HUES48 (cell line): ENCODE measurements around the gene PPP1R12C.

Experiments used
- H3K27ac ChIP-seq: one replicate; pipeline ENCODE4 v1.7.0; 2013; ENCODE audit warnings: low read depth, low read length, inconsistent platforms
- H3K27me3 ChIP-seq: 2 replicates; pipeline ENCODE4 v1.6.1; 2013; ENCODE audit warnings: mild to moderate bottlenecking, low read length; ENCODE audit not compliant: control insufficient read depth, insufficient read depth
- H3K36me3 ChIP-seq: 2 replicates; pipeline ENCODE4 v1.6.1; 2013; ENCODE audit warnings: low read length; ENCODE audit not compliant: control insufficient read depth, insufficient read depth
- H3K4me1 ChIP-seq: 2 replicates; pipeline ENCODE4 v1.6.1; 2013; ENCODE audit warnings: mild to moderate bottlenecking, low read length; ENCODE audit not compliant: control insufficient read depth, insufficient read depth
- H3K4me3 ChIP-seq: 2 replicates; pipeline ENCODE4 v1.5.1; 2013; ENCODE audit warnings: mild to moderate bottlenecking, low read depth, low read length
- H3K9ac ChIP-seq: 2 replicates; pipeline ENCODE4 v1.6.1; 2013; ENCODE audit warnings: mild to moderate bottlenecking, low read depth, low read length, moderate library complexity
- H3K9me3 ChIP-seq: 2 replicates; pipeline ENCODE4 v1.6.1; 2013; ENCODE audit warnings: low read length; ENCODE audit not compliant: control insufficient read depth, insufficient read depth

Gene PPP1R12C

DNA sequence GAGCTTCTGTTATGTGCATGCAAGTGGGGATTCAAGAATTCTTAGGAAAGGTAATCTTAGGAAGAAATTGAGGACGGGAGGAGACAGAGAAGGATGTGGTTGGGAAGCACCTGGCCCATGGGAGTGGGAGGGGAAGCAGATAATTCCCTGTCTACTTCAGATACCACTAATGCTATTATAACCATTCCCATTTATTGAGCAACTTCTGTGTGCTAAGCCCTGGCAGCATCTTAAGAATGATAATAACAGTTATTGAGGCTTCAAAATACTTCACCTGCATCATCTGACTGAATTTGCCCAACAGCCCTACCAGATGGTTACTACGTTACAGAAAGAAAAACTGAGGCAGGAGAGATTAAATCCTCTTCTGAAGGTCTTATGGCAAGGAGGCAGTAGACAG is 40.3 kb downstream of the PPP1R12C start:
- no peak overlapping the region for H3K27ac ChIP-seq
- no peaks in the 10 kb centered on the region for H3K9me3 ChIP-seq

DNA sequence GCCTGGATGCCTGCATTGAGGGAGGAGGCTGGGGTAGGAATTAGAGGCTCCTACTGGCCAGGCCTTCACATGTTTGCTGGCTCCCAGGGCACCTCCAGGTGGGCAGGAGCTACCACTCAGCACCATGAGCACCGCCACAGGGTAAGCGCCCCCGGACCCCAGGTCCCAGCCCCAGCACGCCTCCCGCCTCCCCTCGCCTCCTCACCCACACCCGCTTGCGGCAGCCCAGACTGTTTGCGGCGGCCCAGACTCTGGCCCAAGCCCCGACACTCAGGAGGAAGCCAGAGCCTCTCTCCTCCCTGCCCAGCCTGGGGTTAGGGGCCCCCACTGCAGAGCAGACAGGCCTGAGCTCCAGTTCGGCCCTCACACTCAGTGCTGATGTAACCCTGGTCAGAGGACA is 41.1 kb downstream of the PPP1R12C start:
- Histone ChIP-seq H3K9ac (no peak overlapping the region), H3K9me3 (no peaks in the 10 kb centered on the region), H3K27me3 (peaks cover 38% of the 10 kb centered on the region), H3K27ac (no peak overlapping the region), H3K4me1 (peaks cover 10% of the 10 kb centered on the region; the same call in 1 of the 2 replicates), H3K4me3 (peak overlapping the region; percentile 47; the same call in 1 of the 2 replicates), H3K36me3 (no peaks in the 10 kb centered on the region)

More for the DNA sequence above, 40.3 kb downstream of the PPP1R12C start:
- H3K4me3 ChIP-seq, result no peak overlapping the region
- H3K9ac ChIP-seq, result no peak overlapping the region
- H3K4me1 ChIP-seq, result peaks cover 10% of the 10 kb centered on the region; the same call in 1 of the 2 replicates
- H3K27me3 ChIP-seq, result peaks cover 35% of the 10 kb centered on the region
- H3K36me3 ChIP-seq, result no peaks in the 10 kb centered on the region

DNA sequence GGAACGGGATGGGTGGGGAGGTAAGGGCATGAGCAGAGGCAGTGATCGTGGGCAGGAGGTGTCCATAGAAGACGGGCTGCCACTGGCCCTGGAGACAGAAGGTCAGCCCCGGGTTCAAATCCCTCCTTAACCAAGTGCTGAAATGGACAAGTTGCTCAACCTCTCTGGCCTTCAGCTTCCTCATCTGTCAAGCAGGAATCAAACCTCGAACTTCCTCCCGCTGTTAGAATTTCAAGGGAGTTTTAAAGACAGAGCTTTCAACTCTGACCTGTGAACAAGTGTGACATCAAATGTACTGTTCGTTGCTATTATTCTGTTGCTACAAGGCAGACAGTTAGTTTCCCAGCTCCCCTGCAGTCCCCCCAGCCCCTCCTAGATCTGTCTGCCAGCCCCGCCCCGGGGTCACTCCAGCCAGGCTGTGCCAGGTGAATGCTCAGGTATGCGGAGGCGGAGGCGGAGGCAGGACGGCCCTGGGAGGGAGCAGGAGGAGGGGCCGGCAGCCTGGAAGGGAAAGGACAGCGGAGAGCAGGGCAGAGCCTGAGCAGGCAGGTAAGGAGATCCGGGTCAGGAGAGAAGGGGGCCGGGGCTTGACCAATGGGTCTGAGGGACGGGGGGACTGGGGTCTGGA is 42.0 kb downstream of the PPP1R12C start, which contains the start of gene EPS8L1:
Gene EPS8L1, plus strand, starts transcription at position 499 of the 628 bp plus-strand sequence. CDS start 576 bp downstream, outside the sequence.
- no peak within 1 kb of the TSS for H3K9ac ChIP-seq

DNA sequence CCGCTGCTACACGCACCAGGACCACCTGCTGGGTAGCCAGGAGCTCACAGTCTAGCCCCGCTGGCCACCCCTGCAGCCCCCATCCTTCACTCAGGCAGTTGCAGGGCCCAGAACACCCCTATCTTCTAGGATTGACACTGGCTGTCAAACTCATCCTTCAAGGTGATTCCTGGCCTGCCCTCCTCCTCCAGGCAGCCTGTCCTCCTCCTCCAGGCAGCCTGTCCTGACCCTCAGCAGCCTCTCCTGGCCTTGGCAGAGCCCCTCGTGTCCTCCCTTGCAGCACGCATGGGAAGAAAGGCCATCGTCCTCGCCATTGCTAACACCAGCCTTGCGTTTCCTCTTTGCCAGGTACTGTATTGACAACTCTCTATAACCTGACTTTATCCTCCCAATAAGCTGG is 45.5 kb downstream of the PPP1R12C start:
- H3K27me3 ChIP-seq, result peaks cover 60% of the 10 kb centered on the region
- no peaks in the 10 kb centered on the region for H3K36me3 ChIP-seq
- H3K9ac ChIP-seq, result no peak overlapping the region
- no peak overlapping the region for H3K4me3 ChIP-seq
- peaks cover 8% of the 10 kb centered on the region; the same call in 1 of the 2 replicates for H3K4me1 ChIP-seq
- no peaks in the 10 kb centered on the region for H3K9me3 ChIP-seq
- H3K27ac ChIP-seq, result no peak overlapping the region

More for the DNA sequence above, 42.0 kb downstream of the PPP1R12C start, which contains the start of gene EPS8L1:
- Histone ChIP-seq H3K27ac (no peak within 1 kb of the TSS), H3K36me3 (no peaks in the 10 kb centered on the region), H3K4me1 (peaks cover 5% of the 10 kb centered on the region; the same call in 1 of the 2 replicates), H3K4me3 (peak within 1 kb of the TSS; percentile 47), H3K27me3 (peaks cover 45% of the 10 kb centered on the region), H3K9me3 (no peaks in the 10 kb centered on the region)

DNA sequence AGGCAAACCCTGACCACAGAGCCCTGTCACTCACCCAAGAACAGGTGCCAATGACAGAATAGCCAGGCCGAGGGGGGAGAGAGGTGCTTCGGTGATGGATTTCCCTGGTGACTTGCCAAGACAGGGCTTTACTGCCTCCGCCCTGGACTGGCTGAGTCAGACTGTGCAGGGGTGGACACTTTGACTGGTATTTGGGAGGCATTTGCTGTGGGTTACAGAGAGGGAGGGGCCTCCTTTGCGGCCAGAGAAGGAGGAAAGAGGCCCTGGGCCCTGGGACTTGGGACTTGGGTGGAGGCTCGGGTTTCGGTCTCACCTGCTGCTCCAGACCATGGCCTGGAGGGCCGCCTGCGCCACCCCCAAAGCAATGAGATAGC is 46.3 kb downstream of the PPP1R12C start:
- Histone ChIP-seq H3K36me3 (no peaks in the 10 kb centered on the region), H3K4me3 (no peak overlapping the region), H3K9me3 (no peaks in the 10 kb centered on the region), H3K27me3 (peaks cover 63% of the 10 kb centered on the region), H3K4me1 (peaks cover 6% of the 10 kb centered on the region; the same call in 1 of the 2 replicates), H3K9ac (no peak overlapping the region), H3K27ac (no peak overlapping the region)

DNA sequence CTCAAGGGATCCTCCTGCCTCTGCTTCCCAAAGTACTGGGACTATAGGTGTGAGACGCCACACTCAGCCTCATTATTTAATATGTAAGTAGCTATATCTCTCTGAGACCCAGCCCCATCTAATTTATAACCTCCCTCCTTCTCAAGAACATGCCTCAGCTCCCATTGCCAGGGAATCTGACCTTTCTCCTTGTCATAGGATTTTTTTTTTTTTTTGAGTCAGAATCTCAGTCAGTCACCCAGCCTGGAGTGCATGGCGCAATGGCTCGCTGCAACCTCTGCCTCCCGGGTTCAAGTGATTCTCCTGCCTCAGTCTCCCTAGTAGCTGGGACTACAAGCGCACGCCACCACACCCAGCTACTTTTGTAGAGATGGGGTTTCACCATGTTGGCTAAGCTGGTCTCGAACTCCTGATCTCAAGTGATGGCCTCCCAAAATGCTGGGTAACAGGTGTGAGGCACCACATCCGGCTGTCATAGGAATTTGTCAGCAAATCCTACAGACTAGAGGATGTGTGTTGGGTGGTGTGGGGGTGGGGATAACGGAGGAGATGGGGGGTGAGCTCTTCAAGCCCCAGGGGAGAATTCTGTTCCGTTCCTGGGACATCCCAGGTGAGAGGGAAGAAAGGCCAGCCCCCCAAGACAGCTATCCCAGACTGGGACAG is 46.8 kb downstream of the PPP1R12C start:
- no peaks in the 10 kb centered on the region for H3K36me3 ChIP-seq
- peaks cover 68% of the 10 kb centered on the region for H3K27me3 ChIP-seq
- peaks cover 6% of the 10 kb centered on the region; the same call in 1 of the 2 replicates for H3K4me1 ChIP-seq
- no peaks in the 10 kb centered on the region for H3K9me3 ChIP-seq
- H3K27ac ChIP-seq, result no peak overlapping the region
- H3K9ac ChIP-seq, result no peak overlapping the region
- H3K4me3 ChIP-seq, result no peak overlapping the region

DNA sequence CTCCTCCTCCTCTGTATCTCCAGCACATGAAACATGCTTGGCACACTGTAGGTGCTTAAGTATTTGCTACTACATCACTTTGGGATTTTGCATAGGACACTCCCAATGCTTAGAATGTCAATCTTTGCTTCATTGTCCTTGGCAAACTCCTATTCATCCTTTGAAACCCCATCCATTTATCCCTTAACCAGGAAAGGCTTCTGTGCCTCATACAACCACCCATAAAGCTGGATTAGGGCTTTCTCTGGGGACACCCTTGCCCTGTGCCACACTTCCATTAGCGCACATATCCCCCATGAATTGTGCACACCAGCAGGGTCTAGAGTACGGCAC is 47.6 kb downstream of the PPP1R12C start:
- Histone ChIP-seq H3K4me3 (peak overlapping the region; percentile 59), H3K9me3 (no peaks in the 10 kb centered on the region), H3K36me3 (no peaks in the 10 kb centered on the region), H3K9ac (no peak overlapping the region), H3K27me3 (peaks cover 71% of the 10 kb centered on the region), H3K27ac (no peak overlapping the region), H3K4me1 (peaks cover 6% of the 10 kb centered on the region; the same call in 1 of the 2 replicates)

DNA sequence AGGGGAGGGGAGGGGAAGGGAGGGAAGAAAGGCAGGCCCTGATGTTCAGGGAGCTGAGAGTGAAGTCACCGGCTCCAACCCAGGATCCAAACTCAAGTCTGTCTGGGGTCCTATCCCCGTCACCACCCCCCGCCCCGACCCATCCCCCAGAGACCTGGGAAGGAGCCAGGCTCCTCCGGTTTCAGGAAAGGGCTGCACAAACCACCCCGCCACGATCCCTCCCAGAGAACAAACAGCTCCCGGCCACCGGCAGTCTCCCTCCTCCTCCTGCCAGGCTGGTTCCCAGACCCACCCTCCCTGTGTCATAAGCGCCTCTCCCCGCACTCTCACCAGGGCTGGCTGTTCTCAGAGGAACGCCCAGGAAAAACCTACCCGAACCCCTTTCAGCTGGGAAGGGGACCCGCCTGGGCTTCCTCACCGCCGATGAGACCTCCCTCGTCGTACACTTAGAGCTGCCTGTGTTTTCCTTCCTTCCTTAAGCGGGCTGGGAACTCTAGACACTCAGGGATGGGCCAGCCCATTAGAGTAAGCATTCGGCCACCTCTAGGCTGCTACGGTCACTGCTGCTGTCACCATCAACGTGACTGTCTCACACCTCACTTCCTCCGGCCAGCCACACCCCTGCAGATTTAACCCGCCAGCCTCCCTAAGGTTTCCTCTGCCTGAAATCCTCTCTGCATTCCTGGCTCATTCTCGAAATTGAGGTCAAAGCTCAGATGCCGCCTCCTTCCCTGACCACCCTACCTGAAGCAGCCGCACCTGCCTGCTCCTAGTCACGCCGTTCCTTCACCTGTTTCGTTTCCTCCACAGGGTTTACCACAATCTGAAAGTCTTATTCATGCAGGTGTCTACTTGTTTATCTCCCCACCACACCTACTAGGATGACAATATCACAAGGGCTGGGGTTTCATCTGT is 48.2 kb downstream of the PPP1R12C start:
- Histone ChIP-seq H3K9ac (no peak overlapping the region), H3K36me3 (no peaks in the 10 kb centered on the region), H3K4me1 (peaks cover 6% of the 10 kb centered on the region; the same call in 1 of the 2 replicates), H3K27ac (peak overlapping the region; percentile 64), H3K4me3 (peak overlapping the region; percentile 59), H3K9me3 (no peaks in the 10 kb centered on the region), H3K27me3 (peaks cover 71% of the 10 kb centered on the region)

DNA sequence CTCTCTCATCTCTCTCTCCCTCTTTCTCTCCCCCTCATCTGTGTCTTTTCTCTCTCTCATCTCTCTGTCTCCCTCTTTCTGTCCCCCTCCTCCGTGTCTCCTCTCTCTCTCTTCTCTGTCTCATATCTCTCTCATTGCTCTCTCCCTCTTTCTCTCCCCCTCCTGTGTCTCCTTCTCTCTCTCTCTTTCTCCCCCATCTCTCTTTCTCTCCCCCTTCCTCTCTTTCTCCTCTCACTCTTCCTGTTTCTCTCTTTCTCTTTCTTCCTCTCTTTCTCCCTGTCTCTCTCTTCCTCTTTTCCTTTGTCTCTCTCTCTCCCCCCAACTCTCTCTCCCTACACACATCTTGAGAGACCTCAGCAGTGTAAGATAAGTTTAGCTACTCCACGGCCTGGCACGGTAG is 49.6 kb downstream of the PPP1R12C start:
- peaks cover 63% of the 10 kb centered on the region for H3K27me3 ChIP-seq
- H3K4me1 ChIP-seq, result peaks cover 6% of the 10 kb centered on the region; the same call in 1 of the 2 replicates
- no peaks in the 10 kb centered on the region for H3K9me3 ChIP-seq

DNA sequence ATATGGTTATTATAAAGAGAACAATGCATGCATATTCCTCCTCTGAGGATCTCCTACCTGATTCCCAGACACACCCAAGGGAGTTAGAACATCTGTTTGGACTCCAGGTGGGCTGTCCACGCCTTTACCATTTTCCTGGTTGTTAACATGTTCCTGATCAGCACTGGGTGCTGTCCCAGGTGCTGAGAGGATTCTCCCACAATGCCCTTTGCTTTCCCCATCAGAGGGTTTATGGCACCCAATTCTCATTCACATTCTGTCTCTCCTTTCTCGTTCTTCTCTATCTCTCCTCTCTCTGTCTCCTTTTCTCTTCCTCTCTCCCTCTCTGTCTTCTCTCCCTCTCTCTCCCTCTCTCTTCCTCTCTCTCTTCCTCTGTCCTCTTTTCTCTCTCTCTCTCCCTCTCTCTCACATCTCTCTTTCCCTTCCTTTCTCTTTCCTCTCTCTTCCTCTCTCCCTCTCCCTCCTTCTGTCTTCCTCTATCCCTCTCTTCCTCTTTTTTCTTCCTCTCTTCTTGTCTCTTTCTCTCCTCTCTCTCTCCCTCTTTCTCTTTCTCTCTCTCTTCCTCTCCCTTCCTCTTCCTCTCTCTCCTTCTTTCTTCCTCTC is 51.2 kb downstream of the PPP1R12C start:
- no peaks in the 10 kb centered on the region for H3K9me3 ChIP-seq
- H3K36me3 ChIP-seq, result no peaks in the 10 kb centered on the region
- no peak overlapping the region for H3K9ac ChIP-seq
- H3K4me3 ChIP-seq, result no peak overlapping the region
- H3K27me3 ChIP-seq, result peaks cover 49% of the 10 kb centered on the region
- no peak overlapping the region for H3K27ac ChIP-seq
- peaks cover 6% of the 10 kb centered on the region; the same call in 1 of the 2 replicates for H3K4me1 ChIP-seq

More for the DNA sequence above, 49.6 kb downstream of the PPP1R12C start:
- H3K9ac ChIP-seq, result no peak overlapping the region
- no peaks in the 10 kb centered on the region for H3K36me3 ChIP-seq
- H3K4me3 ChIP-seq, result no peak overlapping the region
- H3K27ac ChIP-seq, result no peak overlapping the region
